ENCODE data around the gene THEMIS2. TPM values are rescaled to one million over a fixed set of nuclear protein-coding genes. Genes with fewer than 3 reads are reported as not detected.

The THEMIS2 gene
- total and polyA plus RNA-seq, 10 of the 15 experiments (the other 5 are each of a cell fraction or from before 2014, with no cell fraction given): 9.1 to 114 (median 38.3) TPM

- TF ChIP-seq EGR1 (IDR thresholded peaks at IDR 0.05; ENCODE audit: borderline replicate concordance in 1 of 2, low read depth in 2 of 2, low read length in 2 of 2) (peak in 1 of 2 experiments; percentile 78; a peak in 1 of 3 replicates), GATAD2B (conservative IDR thresholded peaks at IDR 0.05; ENCODE audit: low read depth) (peak; percentile 52), TBL1XR1 (IDR thresholded peaks at IDR 0.05; ENCODE audit: low read depth, low read length) (no peak), SIX5 (IDR thresholded peaks at IDR 0.05; ENCODE audit: low read depth, low read length, severe bottlenecking) (no peak), CHD1 (IDR thresholded peaks at IDR 0.05; ENCODE audit: low read depth, low read length) (0 out of 2 replicates have a peak, but pooled peaks have one; percentile 54), SIN3A (IDR thresholded peaks at IDR 0.05; ENCODE audit: low read depth, low read length) (0 out of 2 replicates have a peak, but pooled peaks have one; percentile 12)
- TF ChIP-seq, protein P1, sequence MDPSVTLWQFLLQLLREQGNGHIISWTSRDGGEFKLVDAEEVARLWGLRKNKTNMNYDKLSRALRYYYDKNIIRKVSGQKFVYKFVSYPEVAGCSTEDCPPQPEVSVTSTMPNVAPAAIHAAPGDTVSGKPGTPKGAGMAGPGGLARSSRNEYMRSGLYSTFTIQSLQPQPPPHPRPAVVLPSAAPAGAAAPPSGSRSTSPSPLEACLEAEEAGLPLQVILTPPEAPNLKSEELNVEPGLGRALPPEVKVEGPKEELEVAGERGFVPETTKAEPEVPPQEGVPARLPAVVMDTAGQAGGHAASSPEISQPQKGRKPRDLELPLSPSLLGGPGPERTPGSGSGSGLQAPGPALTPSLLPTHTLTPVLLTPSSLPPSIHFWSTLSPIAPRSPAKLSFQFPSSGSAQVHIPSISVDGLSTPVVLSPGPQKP (IDR thresholded peaks at IDR 0.05; ENCODE audit: low read depth, low read length): 0 out of 2 replicates have a peak, but pooled peaks have one; percentile 16
Observed at GRCh38 chr1:27872802-27873551, 633 bp downstream of the THEMIS2 start (continued).

DNA sequence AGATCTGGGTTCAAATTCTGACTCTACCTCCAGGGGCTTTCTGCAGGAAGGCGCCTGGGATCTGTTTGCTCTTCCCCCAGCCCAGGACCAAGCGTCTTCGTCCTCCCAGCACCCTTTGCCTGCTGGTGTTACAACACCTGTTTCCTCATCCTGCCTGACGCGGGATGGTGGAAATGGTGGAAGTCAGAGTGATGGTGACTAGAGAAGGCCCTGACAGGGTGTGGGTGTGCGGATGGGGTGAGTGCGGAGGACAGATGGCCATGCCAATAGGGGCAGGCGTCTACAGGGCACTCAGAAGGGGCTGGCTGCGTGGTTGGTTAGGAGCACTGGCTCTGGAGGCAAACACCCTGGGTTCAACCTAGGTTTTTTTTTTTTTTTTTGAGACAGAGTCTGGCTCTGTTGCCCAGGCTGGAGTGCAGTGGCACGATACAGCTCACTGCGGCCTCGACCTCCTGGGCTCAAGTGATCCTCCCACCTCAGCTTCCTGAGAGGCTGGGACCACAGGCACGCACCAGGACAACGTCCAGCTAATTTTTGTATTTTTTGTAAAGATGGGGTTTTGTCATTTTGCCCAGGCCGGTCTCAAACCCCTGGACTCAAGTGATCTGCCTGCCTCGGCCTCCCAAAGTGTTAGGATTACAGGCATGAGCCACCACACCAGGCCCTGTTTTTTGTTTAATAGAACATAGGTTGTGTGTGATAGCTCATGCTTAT lies 1.5 kb downstream of the THEMIS2 start:
- Histone ChIP-seq H3K9ac (ENCODE audit: control insufficient read depth, insufficient read depth, low read length) (peak overlapping the region; percentile 93), H3K27me3 (replicated peaks in 1 of 2; ENCODE audit: control insufficient read depth in 2 of 2, insufficient read depth in 2 of 2, low read length in 1 of 2) (no peaks in the 10 kb centered on the region), H3K4me2 (ENCODE audit: control insufficient read depth, insufficient read depth) (peak overlapping the region; percentile 97), H3K79me2 (ENCODE audit: control insufficient read depth, insufficient read depth, low read length) (peaks cover 46% of the 10 kb centered on the region), H3K36me3 (ENCODE audit: control insufficient read depth in 2 of 2, insufficient read depth in 2 of 2, low read length in 1 of 2) (peaks cover 2% of the 10 kb centered on the region in 2 experiments; a peak in 2 of 4 replicates), H3K4me3 (peak overlapping the region; percentile 90), H3K4me1 (ENCODE audit: control insufficient read depth, insufficient read depth, low read length) (peaks cover 33% of the 10 kb centered on the region), H3K27ac (ENCODE audit: control insufficient read depth, insufficient read depth) (peak overlapping the region; percentile 93), H4K20me1 (ENCODE audit: control insufficient read depth, insufficient read depth) (no peaks in the 10 kb centered on the region), H3K9me3 (replicated peaks; ENCODE audit: control insufficient read depth, insufficient read depth, low read length) (no peaks in the 10 kb centered on the region), H2AFZ (ENCODE audit: control insufficient read depth, low read depth, low read length) (peak overlapping the region; percentile 15; the same call in 1 of the 2 replicates)
- ATAC-seq (peak; percentile 5), FAIRE-seq (no peak), DNase-seq (ENCODE audit: low read depth, low spot score) (no peak)
- in situ Hi-C loops (cut with MboI): no loop called here
- ChIA-PET RAD21 (ENCODE audit: unreplicated experiment) (interaction anchor here (0.9 to 4.2 kb wide), 9 partner anchors 10 to 244 kb away, joined by 3 to 46 read pairs (median 5); partner anchors contain the start of gene STX12), SMC1A (ENCODE audit: uncharacterized antibody, unreplicated experiment) (interaction anchor here (1.1 to 3.8 kb wide), 9 partner anchors 8 to 64 kb away, joined by 3 to 43 read pairs (median 4); no protein-coding TSS in a partner anchor), POLR2A (interaction anchor here (0.8 to 6.0 kb wide), 5 partner anchors 10 to 362 kb away, joined by 3 to 63 read pairs (median 17); partner anchors contain the start of gene ATP5IF1), CTCF (interaction anchor here (0.6 to 3.5 kb wide), 11 partner anchors 10 to 910 kb away, joined by 3 to 16 read pairs (median 3); partner anchors contain the start of gene EYA3)
- BruUV-seq (replicated peaks): TSS peak; percentile 68
- intact Hi-C loops (cut with micrococcal nuclease; ENCODE audit: unreplicated experiment): loop anchor here (2.0 to 10.0 kb wide), 2 partner anchors 17 to 371 kb away; no protein-coding TSS in a partner anchor
- 4% methylated on average over 14 of the region's 16 CpGs for WGBS (ENCODE audit: insufficient coverage, insufficient replicate concordance, low lambda C conversion rate, missing lambda C conversion rate)
- TF ChIP-seq, protein P1 (IDR thresholded peaks at IDR 0.05; ENCODE audit: low read depth, low read length): no peak
- TF ChIP-seq MLLT1 (IDR thresholded peaks at IDR 0.05) (peak; percentile 84), USF2 (IDR thresholded peaks at IDR 0.05; ENCODE audit: borderline replicate concordance, low read depth, low read length) (no peak)

Data from GM12878 (cell line).